Hematopoietic multipotent progenitor cell treated with erythropoietin and hydrocortisone succinate and interleukin-3 and kit ligand, for 8 days (in vitro differentiated cells): ENCODE measurements around the gene RASSF5.

Source experiments
- DNase-seq: peaks from one replicate; pipeline ENCODE4 v3.0.0-alpha.2; 2015

Gene RASSF5

GRCh38 chr1:206500046-206500445 lies 7.3 kb upstream of the RASSF5 start:
- DNase-seq, result no peak

DNA sequence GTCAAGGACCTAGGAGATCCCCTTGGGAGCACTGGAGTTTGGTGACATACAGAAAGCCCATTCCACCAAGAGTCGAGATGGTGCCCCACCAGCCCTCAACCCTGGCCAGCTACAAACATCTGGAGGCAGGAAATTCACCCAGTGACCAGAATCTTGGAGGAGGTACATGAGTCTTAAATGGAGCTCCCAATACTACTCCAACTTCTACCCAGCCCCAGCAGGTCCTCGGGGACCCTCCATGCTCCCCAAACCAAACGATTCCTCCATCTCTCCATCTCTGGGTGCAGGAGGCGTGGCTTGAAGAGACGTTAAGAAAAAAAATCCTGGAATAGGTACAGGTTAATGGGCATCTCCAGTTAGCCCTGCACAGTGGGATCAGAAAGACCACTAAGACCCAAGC lies 5.5 kb upstream of the RASSF5 start:
- no peak for DNase-seq

GRCh38 chr1:206502403-206502802 lies 4.9 kb upstream of the RASSF5 start:
- DNase-seq, result no peak

GRCh38 chr1:206502812-206503211 lies 4.5 kb upstream of the RASSF5 start:
- DNase-seq, result no peak

DNA sequence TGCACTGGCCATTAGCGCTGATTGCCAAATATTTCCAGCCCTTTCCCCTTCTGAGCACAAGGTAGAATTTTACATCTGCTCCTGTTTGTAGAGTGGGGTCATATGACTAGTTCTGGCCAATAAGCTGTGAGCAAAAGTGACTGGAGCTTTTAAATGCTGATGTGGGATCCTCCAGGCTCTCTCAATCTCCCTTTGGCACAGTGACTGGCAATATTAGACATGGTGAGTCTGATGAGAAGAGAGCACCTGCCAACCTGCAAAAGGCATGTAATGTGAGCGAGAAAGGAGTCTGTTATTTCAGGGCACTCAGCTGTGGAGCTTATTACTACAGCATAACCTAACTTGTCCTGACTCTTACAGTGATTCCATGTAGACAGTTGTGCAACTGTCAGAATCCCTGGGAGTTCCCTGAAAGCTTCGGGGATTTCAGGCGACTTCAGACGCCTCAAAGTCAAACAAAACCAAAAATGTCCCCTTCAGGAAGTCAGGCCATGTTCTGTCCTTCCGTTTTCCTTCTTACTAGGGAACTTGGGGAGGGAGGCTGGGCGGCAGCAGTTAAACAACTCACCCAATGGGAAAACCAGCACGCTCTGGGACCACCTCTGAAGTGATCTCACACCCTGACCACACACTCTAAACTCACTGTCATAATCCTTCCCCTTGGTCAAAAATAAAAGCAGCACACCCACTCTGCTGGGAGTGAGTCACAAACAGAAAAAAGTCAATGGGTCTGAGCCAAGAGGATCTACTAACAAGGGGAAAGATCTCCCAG lies 3.6 kb upstream of the RASSF5 start:
- peak; percentile 57 for DNase-seq

- DNase-seq, result no peak
These were observed 3.0 kb upstream of the RASSF5 start for GRCh38 chr1:206504363-206504713.

DNA sequence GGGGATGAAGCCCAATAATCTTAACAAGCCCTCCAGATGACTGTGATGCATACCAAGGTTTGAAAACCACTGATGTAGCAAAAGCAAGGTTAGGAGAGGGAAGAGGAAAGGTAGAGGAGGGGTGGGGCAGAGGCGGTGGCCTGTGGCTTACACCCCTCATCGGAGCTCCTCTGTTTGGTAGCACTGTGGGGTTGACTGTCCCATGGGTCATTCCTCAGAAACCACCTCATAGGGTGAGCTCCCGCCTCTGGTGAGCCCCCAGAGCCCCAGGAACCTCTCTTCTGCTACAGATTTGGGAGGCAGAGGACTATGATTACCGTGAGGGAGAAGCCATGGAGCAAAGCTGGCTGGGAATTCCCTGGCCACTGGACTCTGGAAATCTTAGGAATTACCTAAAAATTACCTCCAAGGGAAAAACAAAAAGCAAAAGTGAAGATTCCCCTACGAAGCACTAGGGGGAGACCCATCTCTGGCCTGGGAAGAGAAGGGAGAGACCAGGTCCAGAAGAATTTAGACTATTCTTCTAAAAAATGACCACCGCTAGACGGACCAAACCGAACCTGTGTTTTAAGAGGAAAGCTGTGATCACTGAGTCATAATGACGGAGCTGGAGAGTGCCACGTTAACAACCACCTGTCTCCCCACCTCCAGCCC lies 1.5 kb upstream of the RASSF5 start:
- DNase-seq, result no peak

DNA sequence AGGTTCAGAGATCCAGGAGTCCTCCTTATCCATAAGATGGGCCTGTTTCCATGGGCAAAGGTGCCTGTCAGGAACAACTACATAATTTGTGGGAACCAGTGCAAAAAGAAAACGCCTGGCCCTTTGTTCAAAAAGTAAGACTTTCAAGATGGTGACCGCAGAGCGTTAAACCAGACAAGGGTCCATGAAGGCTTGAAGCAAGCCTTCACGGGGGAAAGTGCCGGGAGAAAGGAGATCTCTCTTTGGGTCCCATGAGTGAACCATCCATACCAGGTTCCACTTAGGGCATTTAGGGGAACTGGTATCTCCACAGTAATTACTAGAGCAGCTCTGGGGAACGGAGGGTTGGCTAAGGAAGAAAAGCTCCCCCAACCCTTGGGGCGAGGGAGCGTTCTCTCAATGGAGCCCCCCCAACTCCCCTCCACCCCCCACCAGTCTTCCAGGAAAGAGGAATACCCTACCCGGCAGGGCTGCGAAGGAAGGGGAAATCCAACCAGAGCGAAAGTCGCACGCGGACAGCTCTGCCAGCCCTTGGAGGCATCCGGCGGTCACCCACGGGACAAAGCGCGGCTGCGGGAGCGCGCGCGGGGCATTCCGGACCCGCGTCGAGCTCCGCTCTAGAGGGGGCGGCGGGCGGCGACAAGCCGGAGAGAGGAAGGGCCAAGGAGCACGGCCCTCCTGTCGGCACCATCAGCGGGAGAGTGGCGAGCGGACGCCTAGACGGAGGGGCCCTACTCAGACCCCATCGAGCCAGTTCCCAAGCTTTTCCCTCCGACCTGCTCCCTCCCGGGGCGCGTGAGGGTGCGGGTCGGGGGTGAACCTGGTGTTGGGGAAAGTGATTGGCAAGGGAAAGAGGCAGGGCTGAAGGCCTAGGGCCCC lies 687 bp upstream of the RASSF5 start:
- DNase-seq, result no peak

DNA sequence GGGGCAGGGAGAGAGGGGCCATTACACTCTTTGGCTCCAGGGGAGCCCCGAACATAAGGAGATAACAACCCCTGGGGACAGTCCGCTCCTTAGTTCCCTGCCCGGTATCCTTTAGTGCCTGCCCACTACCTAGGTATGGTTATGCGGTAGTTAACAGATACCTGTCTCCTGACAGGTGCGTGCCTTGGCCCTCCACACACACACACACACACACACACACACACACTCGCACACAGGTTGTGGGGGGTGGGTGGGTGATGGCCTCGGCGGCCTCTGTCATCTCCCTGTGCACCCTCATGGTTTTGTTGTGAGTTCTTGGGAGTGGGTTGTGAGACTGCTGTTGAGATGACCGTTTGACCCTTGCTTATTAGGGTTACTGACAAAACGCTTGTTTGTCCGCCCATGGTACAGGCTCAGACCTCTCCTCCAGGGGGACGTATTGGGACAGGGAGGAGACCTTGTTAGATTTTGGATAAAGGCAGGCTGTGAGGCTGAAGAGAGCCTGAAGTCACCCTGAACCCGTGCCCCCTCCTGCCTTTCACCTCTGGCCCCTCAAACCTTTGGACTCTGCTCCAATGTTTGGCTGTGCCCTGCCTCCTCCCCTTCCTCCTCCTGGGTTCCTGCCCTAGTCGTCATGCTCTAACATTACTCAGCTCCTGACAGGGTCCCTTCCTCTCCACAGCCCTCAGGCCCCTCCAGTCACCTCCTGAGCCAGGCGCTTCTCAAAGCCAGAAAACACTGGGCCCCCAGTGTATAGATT lies 979 bp downstream of the RASSF5 start:
- DNase-seq, result no peak

GRCh38 chr1:206508956-206509355 lies 1.6 kb downstream of the RASSF5 start:
- no peak for DNase-seq

DNA sequence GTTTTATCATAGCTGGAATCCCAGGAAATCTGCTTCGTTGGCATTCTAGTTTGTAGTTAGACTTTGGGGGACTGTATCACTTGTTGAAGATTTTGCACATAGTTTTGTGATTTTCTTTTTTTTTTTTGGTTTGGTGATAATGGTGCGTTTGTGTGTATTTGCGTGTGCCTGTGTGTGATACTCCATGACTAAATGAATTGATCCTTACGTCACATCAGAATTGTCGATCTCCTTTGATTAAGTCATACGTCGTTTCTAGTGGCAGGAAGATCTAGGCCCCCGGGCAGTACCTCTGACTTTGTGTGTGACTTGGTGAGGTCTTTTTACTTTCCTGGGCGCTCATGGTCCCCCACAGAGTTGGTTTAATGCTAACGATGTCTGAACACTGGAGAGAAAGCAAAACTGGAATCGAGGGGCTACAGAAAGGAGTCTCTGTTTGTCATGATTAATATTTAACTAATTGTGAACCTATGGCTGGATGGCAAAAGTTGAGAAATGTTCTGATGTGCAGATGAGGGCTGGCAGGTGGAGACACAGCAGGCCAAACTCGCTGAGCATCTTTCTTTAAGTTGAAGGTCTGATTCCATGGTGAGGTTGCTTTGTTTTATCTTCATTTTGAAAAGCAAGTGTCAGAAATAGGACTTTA lies 2.4 kb downstream of the RASSF5 start:
- DNase-seq, result no peak

DNA sequence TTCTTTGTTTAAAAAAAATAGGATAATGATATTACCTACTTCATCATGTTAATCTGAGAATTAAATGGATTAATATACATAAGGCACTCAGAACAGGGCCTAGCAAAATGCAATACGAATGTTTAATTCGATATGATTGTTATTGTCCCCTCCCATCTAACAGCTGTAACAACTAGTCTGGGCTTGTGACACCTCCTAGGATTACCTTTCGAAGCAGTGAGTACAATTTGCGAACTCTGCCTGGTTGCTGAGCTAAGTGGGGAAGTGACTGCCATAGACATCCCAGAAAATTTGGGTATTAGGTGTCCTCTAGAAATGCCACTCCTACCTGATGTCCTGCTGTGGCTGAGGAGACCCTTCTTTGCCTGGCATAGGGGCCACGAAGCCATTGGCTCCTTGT lies 3.0 kb downstream of the RASSF5 start:
- no peak for DNase-seq

- no peak for DNase-seq
These were observed 4.2 kb downstream of the RASSF5 start for GRCh38 chr1:206511362-206512057.

DNA sequence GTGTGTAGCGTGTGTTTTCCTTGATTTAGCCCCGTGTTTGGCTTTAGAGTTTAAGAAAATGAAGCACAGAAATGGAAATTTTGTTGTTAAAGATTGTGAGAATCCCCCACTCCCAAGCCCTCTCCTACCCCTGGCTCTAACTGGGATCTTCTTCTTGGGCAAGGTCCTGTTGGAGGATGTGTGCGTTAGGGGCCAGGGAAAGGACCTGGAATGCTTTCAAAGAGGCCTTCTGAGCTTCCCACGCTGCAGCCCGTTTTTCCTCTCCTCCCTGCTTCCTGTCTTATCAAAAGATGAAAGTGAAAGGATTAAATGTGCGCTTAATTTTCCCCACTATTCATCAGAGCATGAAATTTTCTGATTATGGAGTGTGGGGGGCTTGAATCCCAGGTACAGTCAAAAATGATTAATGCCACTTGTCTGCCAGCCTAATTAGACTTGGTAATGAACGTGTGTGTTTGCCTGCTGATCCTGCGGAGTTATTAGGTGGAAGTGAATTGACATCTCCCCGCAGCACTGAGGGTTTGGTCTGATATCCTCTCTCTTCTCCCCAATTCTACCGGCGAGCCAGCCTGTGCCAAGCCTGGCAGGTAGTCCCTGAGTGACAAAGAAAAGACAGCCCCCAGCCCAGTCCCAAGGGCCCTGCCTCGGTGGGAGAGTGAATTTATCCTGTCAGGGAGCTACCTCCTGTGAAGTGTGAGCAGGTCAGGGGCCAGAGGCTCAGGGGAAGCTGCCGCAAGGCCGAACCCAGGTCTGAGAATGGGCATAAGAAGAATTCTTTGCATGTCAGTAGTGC lies 4.9 kb downstream of the RASSF5 start:
- no peak for DNase-seq

DNA sequence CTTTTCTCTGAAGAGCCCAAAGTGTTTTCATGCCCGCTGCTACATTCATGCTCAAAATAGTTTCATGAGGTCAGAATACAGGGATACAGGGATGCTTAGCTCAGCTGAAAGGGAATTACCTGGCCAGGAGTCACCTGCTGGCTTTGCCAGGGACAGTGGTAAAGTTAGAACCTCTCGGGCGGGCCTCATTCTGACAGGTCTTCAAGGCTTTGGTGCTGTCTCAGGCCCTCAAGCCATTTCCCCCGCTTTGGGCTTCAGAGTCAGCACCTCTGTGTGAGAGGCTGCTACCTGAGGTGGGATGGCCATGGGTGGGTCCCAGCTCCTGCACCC lies 5.5 kb downstream of the RASSF5 start:
- no peak for DNase-seq

GRCh38 chr1:206513312-206514111 lies 6.2 kb downstream of the RASSF5 start:
- no peak for DNase-seq

DNA sequence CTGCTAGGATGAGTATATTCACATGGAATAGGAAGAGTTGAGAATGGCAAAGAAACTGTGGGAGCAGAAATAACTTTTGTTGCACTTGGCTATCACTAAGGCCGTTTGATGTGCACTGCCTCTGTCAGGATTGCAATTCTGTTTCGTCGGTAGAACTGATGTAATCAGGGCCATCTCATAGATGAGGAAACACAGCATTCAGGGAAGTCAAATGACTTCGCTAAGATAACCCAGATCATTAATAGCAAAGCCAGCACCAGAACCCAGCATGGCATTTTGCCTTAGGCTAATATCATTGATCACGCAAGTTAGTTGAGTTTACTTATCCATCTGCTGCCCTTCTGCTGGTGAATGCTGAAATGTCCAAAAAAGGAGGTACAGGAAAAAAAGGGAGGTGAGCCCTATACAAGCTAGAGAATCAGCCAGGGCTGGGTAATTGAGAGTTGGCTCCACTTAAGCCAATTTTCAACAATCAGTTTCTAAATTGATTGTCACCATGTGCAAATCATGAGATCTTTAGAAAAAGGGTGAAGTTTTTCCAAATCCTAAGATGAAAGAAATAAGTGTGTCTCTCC lies 7.6 kb downstream of the RASSF5 start:
- no peak for DNase-seq

- no peak for DNase-seq
These were observed 9.3 kb downstream of the RASSF5 start for GRCh38 chr1:206516728-206516990.

- DNase-seq, result no peak
These were observed 10.5 kb downstream of the RASSF5 start for GRCh38 chr1:206517784-206518183.

GRCh38 chr1:206518206-206518605 lies 10.9 kb downstream of the RASSF5 start:
- no peak for DNase-seq
